NCI-H524 (cell line): ENCODE data around the gene NECTIN2.
"Not testable (repeated sequence)": the region's sequence is repeated elsewhere in the genome, so short reads cannot be mapped to it uniquely, and the experiment has no call there.

ENCODE experiments used
- DNase-seq, 2 experiments: peaks; one replicate each; lab custom pipeline; 2025; lab: John Stamatoyannopoulos, UW

NECTIN2 gene

DNA sequence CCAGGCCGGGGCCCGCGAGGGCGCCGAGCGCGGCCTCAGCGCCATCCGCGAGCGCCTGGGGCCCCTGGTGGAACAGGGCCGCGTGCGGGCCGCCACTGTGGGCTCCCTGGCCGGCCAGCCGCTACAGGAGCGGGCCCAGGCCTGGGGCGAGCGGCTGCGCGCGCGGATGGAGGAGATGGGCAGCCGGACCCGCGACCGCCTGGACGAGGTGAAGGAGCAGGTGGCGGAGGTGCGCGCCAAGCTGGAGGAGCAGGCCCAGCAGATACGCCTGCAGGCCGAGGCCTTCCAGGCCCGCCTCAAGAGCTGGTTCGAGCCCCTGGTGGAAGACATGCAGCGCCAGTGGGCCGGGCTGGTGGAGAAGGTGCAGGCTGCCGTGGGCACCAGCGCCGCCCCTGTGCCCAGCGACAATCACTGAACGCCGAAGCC, 62.8 kb downstream of the NECTIN2 start:
- no peak for DNase-seq

GRCh38 chr19:44909775-44910174, 63.7 kb downstream of the NECTIN2 start:
- no peak for DNase-seq

DNA sequence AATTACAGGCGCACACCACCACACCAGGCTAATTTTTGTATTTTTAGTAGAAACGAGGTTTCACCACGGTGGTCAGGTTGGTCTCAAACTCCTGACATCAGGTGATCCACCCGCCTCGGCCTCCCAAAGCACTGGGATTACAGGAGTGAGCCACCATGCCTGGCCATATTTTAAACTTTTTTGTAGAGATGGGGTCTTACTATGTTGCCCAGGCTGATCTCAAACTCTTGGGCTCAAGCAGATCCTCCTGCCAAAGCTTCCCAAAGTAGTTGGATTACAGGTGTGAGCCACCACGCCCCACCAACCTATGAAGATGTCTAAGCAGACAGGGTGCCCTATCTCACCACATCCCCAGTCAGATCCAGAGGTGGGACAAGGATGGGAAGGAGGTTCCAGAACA, 65.8 kb downstream of the NECTIN2 start:
- not testable (repeated sequence) for DNase-seq

- no peak for DNase-seq
These were observed 66.8 kb downstream of the NECTIN2 start for GRCh38 chr19:44912854-44913253.

GRCh38 chr19:44913512-44914432, 67.7 kb downstream of the NECTIN2 start:
- DNase-seq = not testable (repeated sequence)

GRCh38 chr19:44914433-44915206, 68.5 kb downstream of the NECTIN2 start, which contains the start of gene APOC1:
APOC1 (plus strand) TSS chr19:44914608; CDS start chr19:44914892, 284 bp downstream.
- peak; percentile 80 to 84 for DNase-seq

DNA sequence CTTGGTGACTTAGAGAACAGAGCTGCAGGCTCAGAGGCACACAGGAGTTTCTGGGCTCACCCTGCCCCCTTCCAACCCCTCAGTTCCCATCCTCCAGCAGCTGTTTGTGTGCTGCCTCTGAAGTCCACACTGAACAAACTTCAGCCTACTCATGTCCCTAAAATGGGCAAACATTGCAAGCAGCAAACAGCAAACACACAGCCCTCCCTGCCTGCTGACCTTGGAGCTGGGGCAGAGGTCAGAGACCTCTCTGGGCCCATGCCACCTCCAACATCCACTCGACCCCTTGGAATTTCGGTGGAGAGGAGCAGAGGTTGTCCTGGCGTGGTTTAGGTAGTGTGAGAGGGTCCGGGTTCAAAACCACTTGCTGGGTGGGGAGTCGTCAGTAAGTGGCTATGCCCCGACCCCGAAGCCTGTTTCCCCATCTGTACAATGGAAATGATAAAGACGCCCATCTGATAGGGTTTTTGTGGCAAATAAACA, 78.2 kb downstream of the NECTIN2 start:
- DNase-seq = no peak

DNA sequence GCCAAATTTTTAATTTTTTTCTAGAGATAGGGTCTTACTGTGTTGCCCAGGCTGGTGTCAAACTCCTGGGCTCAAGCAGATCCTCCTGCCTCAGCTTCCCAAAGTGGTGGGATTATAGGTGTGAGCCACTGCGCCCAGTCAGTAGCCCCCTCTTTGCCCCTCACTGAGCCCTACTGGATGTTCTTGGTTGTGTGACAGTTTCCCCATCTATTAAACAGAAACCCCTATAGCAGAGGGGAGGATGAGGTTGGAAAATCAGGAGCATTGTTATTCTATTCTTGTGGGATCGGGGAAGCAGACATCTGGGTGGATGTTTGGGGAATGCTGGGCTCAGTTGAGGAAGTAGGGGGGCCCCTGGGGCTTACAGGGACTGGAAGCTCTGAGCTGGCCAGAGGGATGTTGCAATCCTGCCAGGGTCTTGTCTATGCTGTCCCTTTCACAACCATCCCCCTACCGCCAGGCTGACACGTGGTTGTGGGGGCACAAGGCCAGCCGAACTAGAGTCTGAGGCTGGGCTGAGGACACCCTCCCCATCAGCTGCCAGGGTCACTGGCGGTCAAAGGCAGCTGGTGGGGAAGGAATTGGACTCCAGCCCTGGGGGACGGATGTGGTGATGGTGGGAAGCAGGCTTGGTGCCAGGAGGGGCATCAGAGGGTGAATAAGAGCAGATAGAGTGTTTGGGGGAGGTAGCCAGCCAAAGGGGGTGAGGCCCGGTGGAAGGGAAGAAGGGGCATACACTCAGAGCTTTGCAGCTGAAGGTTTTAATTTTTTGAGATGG, 79.2 kb downstream of the NECTIN2 start:
- no peak for DNase-seq

- DNase-seq = not testable (repeated sequence)
These were observed 80.4 kb downstream of the NECTIN2 start for GRCh38 chr19:44926245-44927077.

GRCh38 chr19:44927746-44928145, 81.6 kb downstream of the NECTIN2 start:
- no peak for DNase-seq

DNA sequence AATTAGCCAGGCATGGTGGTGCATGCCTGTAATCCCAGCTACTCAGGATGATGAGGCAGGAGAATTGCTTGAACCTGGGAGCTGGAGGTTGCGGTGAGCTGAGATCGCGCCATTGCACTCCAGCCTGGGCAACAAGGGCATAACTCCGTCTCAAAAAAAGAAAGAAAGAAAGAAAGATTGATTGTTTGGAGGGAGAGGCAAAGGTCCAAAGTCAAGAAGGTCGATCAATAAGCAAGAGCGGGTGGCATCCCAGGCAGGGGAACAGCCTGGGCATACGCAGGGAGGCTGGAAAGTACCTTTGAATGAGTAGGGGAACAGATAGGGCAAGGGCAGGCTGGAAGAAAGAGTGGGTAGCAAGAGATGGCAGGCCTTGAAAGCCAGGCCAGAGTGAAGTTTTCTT, 84.0 kb downstream of the NECTIN2 start:
- DNase-seq = no peak

DNA sequence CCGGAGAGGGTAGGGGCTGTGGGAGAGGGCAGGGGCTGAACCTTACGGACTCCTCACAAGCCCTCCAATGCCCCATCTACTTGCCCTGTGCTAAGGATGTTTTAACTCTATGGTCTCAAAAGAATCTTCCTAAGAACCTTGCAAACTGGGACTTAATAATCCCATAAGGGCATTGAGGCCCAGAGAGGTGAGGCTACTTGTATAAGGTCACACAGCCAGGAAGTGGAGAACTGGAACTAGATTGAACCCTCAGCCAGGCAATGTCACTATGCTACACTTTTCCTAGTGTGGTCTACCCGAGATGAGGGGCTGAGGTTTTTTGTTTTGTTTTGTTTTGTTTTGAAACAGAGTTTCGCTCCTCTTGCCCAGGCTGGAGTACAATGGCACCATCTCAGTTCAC, 85.4 kb downstream of the NECTIN2 start:
- no peak for DNase-seq
